GM23248 (cell line): ENCODE results near the gene PRR19. TPM values are rescaled to one million over a fixed set of nuclear protein-coding genes. Genes with fewer than 3 reads are reported as not detected.
A peak's percentile ranks its signal among the peaks of the same experiment; 100 is the strongest.

Experiments used
- DNase-seq: peaks from one replicate; pipeline ENCODE4 v3.0.0-alpha.2; 2015
- H2AFZ ChIP-seq: fragments of 200-600 bp; sonication (generic); 2 replicates; pipeline ENCODE4 v1.6.1; 2016; ENCODE audit warnings: antibody characterized with exemption
- H3F3A ChIP-seq: fragments of 200-600 bp; sonication (generic); 2 replicates; pipeline ENCODE4 v1.6.1; 2016; ENCODE audit warnings: mild to moderate bottlenecking, antibody characterized with exemption, mixed run types; ENCODE audit not compliant: insufficient read depth
- H3K27ac ChIP-seq: fragments of 200-600 bp; sonication (generic); 2 replicates; pipeline ENCODE4 v1.5.1; 2016; ENCODE audit warnings: mild to moderate bottlenecking
- H3K27me3 ChIP-seq: fragments of 200-600 bp; sonication (generic); replicated peaks from 2 replicates; pipeline ENCODE4 v1.6.1; 2016; ENCODE audit warnings: mild to moderate bottlenecking; ENCODE audit not compliant: insufficient read depth
- H3K36me3 ChIP-seq: fragments of 200-600 bp; sonication (generic); 2 replicates; pipeline ENCODE4 v1.6.1; 2016; ENCODE audit warnings: low read depth, mild to moderate bottlenecking
- H3K4me1 ChIP-seq: fragments of 200-600 bp; sonication (generic); 2 replicates; pipeline ENCODE4 v1.6.1; 2016; ENCODE audit warnings: mild to moderate bottlenecking; ENCODE audit not compliant: insufficient read depth
- H3K4me2 ChIP-seq: fragments of 200-600 bp; sonication (generic); one replicate; pipeline ENCODE4 v1.6.1; 2016; ENCODE audit warnings: mild to moderate bottlenecking; ENCODE audit not compliant: unreplicated experiment
- H3K4me3 ChIP-seq: fragments of 200-600 bp; sonication (generic); 2 replicates; pipeline ENCODE4 v1.5.1; 2016; ENCODE audit warnings: mild to moderate bottlenecking
- H3K79me2 ChIP-seq: fragments of 200-600 bp; sonication (generic); 2 replicates; pipeline ENCODE4 v1.6.1; 2016; ENCODE audit warnings: mild to moderate bottlenecking; ENCODE audit not compliant: insufficient read depth
- H3K9ac ChIP-seq: fragments of 200-600 bp; sonication (generic); 2 replicates; pipeline ENCODE4 v1.6.1; 2016; ENCODE audit warnings: mild to moderate bottlenecking
- H3K9me2 ChIP-seq: fragments of 200-600 bp; sonication (generic); 2 replicates; pipeline ENCODE4 v1.6.1; 2016; ENCODE audit warnings: mixed run types, mild to moderate bottlenecking, moderate library complexity; ENCODE audit not compliant: insufficient read depth
- H3K9me3 ChIP-seq: fragments of 200-600 bp; sonication (generic); one replicate; pipeline ENCODE4 v1.6.1; 2017; ENCODE audit warnings: low read depth
- H4K20me1 ChIP-seq: fragments of 200-600 bp; sonication (generic); 2 replicates; pipeline ENCODE4 v1.6.0; 2016; ENCODE audit not compliant: insufficient read depth
- EZH2 ChIP-seq: fragments of 200-600 bp; sonication (generic); IDR thresholded peaks from 2 replicates; pipeline ENCODE4 v1.6.1; 2018; ENCODE audit warnings: antibody characterized with exemption, mild to moderate bottlenecking; ENCODE audit not compliant: insufficient read depth, poor library complexity, severe bottlenecking
- EZH2phosphoT487 ChIP-seq: fragments of 200-600 bp; sonication (generic); IDR thresholded peaks from 2 replicates; pipeline ENCODE4 v1.6.1; 2018; ENCODE audit warnings: antibody characterized with exemption, moderate library complexity, mild to moderate bottlenecking, low read depth; ENCODE audit not compliant: insufficient read depth
- WGBS, 2 experiments: methylation state at CpG; one replicate each; pipeline ENCODE4 v1.1.6; 2015 to 2017; ENCODE audit warnings: low lambda C conversion rate in 2 of 2, low coverage in 1 of 2; ENCODE audit errors: missing lambda C conversion rate in 2 of 2; 5-methylcytosine and 5-hydroxymethylcytosine counted together
- in situ Hi-C: fragments of 300-500 bp; cut with MboI; formaldehyde crosslinking; loops from 2 replicates; pipeline ENCODE4 v1.15.0; 2020
- polyA plus RNA-seq: library from polyadenylated mRNA; unstranded; fragments of >200 nt; fragmentation: Nextera tagmentation; extraction: Ambion mirVana; gene quantifications from 2 replicates; pipeline ENCODE4 v1.2.1, GENCODE V29; 2016
- total RNA-seq: library from RNA; depleted of rRNA; stranded (reverse); fragments of >200 nt; shearing (Covaris generic); gene quantifications from 2 replicates; pipeline ENCODE4 v1.2.3, GENCODE V29; 2014

Gene PRR19
- total and polyA plus RNA-seq, 2 experiments from 2014 or later = 1.1 TPM

DNA sequence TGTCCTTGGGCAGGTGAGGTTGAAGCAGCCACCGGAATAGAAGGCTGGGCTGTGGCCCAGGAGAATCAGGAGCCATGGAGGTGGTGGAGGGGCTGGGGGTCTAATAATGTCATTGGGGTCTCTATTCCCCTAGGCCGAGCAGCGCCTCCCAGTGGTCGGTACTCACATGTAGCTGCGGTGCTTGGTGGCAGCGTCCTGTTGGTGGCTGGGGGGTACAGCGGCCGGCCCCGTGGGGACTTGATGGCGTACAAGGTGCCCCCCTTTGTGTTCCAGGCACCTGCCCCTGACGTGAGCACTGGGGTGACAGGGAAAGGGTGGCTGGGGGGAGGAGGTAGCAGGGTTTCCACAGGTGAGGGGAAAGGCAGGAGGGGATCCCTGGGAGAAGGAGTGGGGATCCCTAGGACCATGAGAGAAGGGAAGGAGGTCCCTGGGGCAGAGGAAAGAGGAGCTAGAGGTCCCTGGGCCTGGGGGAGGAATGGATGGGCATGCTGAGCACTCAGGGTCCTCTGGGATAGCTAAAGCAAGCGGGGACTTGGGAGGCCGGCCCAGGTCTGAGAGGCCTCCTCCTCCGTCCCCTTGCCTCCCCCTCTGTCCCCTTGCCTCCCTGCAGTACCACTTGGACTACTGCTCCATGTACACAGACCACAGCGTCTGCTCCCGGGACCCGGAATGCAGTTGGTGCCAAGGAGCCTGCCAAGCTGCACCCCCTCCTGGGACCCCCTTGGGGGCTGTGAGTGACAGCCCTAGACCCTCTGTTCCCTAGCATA is 41.6 kb downstream of the PRR19 start:
- peaks cover 6% of the 10 kb centered on the region for H3F3A ChIP-seq
- in situ Hi-C loops = no loop called here
- H2AFZ ChIP-seq = no peak overlapping the region
- H3K9me2 ChIP-seq = no peaks in the 10 kb centered on the region
- no peaks in the 10 kb centered on the region for H3K4me1 ChIP-seq
- no peak overlapping the region for H3K4me3 ChIP-seq
- H3K27me3 ChIP-seq = no peaks in the 10 kb centered on the region
- DNase-seq = no peak
- TF ChIP-seq EZH2 = no peak
- no peak for TF ChIP-seq EZH2phosphoT487
- H3K79me2 ChIP-seq = no peaks in the 10 kb centered on the region
- H3K27ac ChIP-seq = no peak overlapping the region
- H3K9me3 ChIP-seq = no peaks in the 10 kb centered on the region
- WGBS, 2 experiments = 82 to 88% methylated on average over 15 to 17 of the region's 17 CpGs
- H3K36me3 ChIP-seq = no peaks in the 10 kb centered on the region
- H3K9ac ChIP-seq = no peak overlapping the region
- no peaks in the 10 kb centered on the region for H4K20me1 ChIP-seq
- no peak overlapping the region for H3K4me2 ChIP-seq

- Histone ChIP-seq H3F3A (peaks cover 6% of the 10 kb centered on the region), H3K9me3 (no peaks in the 10 kb centered on the region), H3K4me1 (no peaks in the 10 kb centered on the region), H2AFZ (no peak overlapping the region), H4K20me1 (no peaks in the 10 kb centered on the region), H3K9me2 (no peaks in the 10 kb centered on the region), H3K4me2 (no peak overlapping the region), H3K9ac (no peak overlapping the region), H3K36me3 (no peaks in the 10 kb centered on the region), H3K27ac (no peak overlapping the region), H3K4me3 (no peak overlapping the region), H3K79me2 (no peaks in the 10 kb centered on the region), H3K27me3 (no peaks in the 10 kb centered on the region)
- WGBS, 2 experiments = 91 to 96% methylated on average over 16 to 18 of the region's 18 CpGs
- TF ChIP-seq EZH2phosphoT487 (no peak), EZH2 (no peak)
- DNase-seq = no peak
- in situ Hi-C loops = no loop called here
Observed at GRCh38 chr19:42344336-42344893, 42.5 kb downstream of the PRR19 start.

DNA sequence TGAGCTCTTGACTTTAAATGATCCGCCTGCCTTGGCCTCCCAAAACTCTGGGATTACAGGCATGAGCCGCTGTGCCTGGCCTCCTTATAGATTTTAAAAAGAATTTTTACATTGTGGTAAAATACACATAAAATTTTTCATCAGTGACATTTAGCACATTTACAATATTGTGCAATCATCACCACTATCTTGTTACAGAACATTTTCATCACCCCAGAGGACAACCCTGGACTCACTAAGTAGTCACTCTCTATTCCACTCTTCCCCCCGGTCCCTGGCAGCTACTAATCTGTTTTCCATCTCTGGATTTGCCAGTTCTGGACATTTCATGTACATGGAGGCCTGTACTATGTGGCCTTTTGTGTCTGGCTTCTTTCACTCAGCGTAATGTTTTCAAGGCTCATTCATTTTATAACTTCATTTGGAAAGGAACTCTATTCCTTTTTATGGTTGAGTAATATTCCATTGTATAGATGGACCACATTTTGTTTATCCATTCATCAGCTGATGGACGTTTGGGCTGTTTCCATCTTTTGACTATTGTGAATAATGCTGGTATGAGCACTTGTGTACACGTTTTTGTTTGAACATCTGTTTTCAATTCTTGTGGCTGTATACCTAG is 43.4 kb downstream of the PRR19 start:
- Histone ChIP-seq H3K27ac (no peak overlapping the region), H3K9me3 (no peaks in the 10 kb centered on the region), H3K9ac (no peak overlapping the region), H3K9me2 (no peaks in the 10 kb centered on the region), H3K4me1 (no peaks in the 10 kb centered on the region), H4K20me1 (no peaks in the 10 kb centered on the region), H2AFZ (no peak overlapping the region), H3F3A (peaks cover 6% of the 10 kb centered on the region), H3K4me2 (no peak overlapping the region), H3K79me2 (no peaks in the 10 kb centered on the region), H3K36me3 (no peaks in the 10 kb centered on the region), H3K27me3 (no peaks in the 10 kb centered on the region), H3K4me3 (no peak overlapping the region)
- DNase-seq = peak; percentile 57
- TF ChIP-seq EZH2 (no peak), EZH2phosphoT487 (no peak)
- WGBS, 2 experiments = 62 to 68% methylated on average over 6 of the region's 6 CpGs
- in situ Hi-C loops = no loop called here

DNA sequence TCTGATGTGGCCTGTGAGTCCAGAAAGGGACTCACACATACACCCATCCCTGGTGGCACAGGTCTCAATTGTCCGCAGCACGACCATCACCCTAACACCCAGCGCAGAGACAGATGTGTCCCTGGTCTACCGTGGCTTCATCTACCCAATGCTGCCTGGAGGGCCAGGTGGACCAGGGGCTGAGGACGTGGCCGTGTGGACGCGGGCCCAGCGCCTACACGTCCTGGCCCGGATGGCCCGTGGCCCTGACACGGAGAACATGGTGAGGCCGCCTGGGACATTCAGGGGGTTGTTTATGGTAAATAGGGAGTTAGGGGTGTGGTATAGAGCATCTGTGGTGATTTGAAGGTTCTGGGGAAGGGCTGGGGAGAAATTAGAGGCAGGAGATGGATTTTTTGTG is 46.3 kb downstream of the PRR19 start:
- H3K9ac ChIP-seq = no peak overlapping the region
- no peak overlapping the region for H3K4me2 ChIP-seq
- H3K9me2 ChIP-seq = no peaks in the 10 kb centered on the region
- in situ Hi-C loops = no loop called here
- no peaks in the 10 kb centered on the region for H3K9me3 ChIP-seq
- peaks cover 6% of the 10 kb centered on the region for H3F3A ChIP-seq
- no peaks in the 10 kb centered on the region for H3K36me3 ChIP-seq
- H4K20me1 ChIP-seq = no peaks in the 10 kb centered on the region
- 90 to 94% methylated on average over 14 of the region's 14 CpGs for WGBS, 2 experiments
- TF ChIP-seq EZH2 = no peak
- no peak for TF ChIP-seq EZH2phosphoT487
- no peaks in the 10 kb centered on the region for H3K4me1 ChIP-seq
- H3K27ac ChIP-seq = no peak overlapping the region
- H3K4me3 ChIP-seq = no peak overlapping the region
- H3K27me3 ChIP-seq = no peaks in the 10 kb centered on the region
- no peak for DNase-seq
- no peak overlapping the region for H2AFZ ChIP-seq
- H3K79me2 ChIP-seq = no peaks in the 10 kb centered on the region
